ENCODE data around the gene SDC3.
"Not testable (repeated sequence)": the region's sequence is repeated elsewhere in the genome, so short reads cannot be mapped to it uniquely, and the experiment has no call there.

Gene SDC3

GRCh38 chr1:30872033-30872947 is 36.3 kb downstream of the SDC3 start:
- DNase-seq, result no peak

- DNase-seq, result no peak
These were observed 37.2 kb downstream of the SDC3 start for GRCh38 chr1:30871276-30871871.

DNA sequence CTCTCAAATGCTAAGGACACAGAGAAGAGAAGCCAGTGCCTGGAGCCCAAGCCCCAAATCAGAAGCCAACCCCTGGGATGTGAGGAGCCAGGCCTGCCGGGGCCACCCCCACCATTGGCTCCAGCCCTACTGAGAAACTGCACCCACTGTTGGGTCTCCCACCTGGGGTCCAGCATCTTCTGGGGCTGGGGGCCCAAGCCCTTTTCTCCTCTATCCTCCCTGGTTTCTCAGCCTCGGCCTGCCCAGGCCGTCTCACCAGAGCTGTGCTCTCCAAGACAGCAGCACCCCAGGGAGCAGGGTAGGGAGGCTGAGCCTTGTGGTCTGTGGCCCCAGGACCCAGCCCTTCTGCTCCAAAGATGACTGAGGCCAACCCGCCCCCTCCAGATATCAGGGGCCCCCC is 37.9 kb downstream of the SDC3 start:
- DNase-seq, result no peak

- DNase-seq, result no peak
These were observed 38.5 kb downstream of the SDC3 start for GRCh38 chr1:30870035-30870434.

GRCh38 chr1:30868833-30869435 is 39.6 kb downstream of the SDC3 start:
- DNase-seq, result no peak

DNA sequence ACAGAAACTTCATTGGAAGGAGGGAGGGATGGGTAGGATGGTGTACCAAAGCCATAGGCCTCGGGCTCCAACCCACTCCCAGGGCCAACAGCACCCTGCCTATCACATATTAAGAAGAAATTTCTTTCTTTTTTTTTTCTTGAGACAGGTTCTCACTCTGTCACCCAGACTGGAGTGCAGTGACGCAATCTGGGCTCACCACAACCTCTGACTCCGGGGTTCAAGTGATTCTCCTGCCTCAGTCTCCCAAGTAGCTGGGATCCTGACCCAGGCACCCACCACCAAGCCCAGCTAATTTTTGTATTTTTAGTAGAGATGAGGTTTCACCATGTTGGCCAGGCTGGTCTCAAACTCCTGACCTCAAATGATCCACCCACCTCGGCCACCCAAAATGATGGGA is 40.5 kb downstream of the SDC3 start:
- not testable (repeated sequence) for DNase-seq

GRCh38 chr1:30867537-30867936 is 41.0 kb downstream of the SDC3 start:
- DNase-seq, result no peak

DNA sequence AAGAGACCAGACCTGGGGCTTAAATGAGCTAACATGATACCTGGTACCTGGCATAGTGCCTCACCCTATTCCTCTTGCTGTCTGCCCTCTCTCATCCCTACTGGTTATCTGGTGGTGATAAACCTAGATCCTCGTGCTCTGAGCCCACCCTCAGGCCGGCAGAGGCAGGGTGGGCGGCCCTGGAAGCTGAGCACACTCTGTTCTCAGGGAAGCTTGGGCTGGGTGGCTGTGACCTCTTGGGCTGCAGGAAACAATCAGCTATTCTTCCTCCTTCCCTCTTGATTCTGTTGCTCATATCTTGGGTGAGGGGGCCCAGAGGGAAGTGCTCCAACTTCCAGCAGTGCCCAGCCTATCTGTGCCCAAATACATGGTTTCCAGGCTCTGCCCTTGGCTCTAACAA is 42.0 kb downstream of the SDC3 start:
- no peak for DNase-seq

GRCh38 chr1:30864681-30865080 is 43.9 kb downstream of the SDC3 start:
- no peak for DNase-seq

GRCh38 chr1:30863858-30864604 is 44.5 kb downstream of the SDC3 start:
- no peak for DNase-seq

GRCh38 chr1:30860320-30860652 is 48.3 kb downstream of the SDC3 start:
- no peak for DNase-seq

GRCh38 chr1:30857964-30858363 is 50.6 kb downstream of the SDC3 start:
- no peak for DNase-seq

DNA sequence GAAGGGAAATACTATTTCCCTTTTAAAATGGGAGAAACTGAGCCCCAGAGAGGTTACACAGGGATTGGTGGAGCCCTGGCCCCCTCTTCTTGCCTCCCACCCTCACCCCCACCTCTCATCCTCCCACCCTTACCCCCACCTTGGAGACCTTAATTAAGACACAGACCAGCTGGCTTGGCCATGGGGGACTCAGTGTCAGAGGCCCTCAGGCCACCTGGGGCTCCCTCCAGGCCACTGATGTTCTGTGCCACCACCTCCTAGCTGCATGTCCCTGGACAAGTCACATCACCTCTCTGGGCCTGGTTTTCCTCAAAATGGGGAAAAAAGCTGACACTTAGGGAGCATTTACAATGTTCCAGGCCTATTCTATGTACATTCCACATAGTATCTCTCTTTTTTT is 51.5 kb downstream of the SDC3 start:
- DNase-seq, result no peak

DNA sequence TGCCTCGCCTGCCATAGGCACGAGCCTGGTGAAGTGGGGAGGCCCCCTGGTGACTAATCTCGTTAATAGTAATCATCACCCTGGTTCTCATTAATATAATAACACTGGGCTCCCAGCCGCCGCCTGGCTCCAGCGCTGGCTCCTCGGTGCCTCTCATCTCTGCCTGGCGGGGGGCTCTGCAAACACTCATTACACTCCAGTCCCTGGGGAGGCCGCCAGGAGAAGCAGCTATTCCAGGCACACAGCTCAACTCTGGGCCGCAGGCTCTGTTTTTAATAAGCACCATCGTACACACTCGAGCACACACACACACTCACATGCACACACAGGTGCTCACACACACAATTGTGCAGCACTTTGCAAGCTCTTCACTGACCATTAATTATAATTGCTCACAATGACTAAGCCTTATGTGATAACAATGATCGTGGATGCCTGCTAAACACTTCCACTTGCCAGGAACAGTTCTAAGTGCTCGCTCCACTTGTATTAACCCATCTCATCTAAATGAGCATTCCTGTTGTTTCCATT is 52.2 kb downstream of the SDC3 start:
- no peak for DNase-seq

DNA sequence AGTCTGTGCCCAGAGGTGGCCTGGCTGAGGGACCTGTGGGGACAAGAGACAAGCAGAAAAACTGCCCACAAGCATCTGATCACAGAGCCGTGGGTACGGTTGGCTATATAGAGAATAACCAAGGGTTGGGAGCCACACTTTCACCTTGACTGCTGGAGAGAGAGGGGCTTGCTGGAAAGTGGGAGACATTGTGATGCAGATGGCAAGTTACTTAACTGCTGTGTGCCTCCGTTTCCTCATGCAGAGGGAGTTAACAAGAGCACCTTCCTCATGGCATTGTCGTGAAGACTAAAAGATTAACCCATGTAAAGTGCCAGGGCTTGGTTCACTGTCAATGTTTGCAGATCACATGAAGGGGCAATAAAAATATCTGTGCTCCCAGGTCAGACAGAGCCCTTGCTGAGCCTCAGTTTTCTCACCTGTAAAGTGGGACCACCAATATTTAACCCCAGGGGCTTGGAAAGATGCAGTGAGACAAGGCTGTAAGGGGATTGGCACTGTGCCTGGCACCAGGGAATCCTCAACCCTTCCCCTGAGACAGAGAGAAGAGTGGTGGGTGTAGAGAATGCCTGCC is 52.8 kb downstream of the SDC3 start:
- DNase-seq, result no peak

DNA sequence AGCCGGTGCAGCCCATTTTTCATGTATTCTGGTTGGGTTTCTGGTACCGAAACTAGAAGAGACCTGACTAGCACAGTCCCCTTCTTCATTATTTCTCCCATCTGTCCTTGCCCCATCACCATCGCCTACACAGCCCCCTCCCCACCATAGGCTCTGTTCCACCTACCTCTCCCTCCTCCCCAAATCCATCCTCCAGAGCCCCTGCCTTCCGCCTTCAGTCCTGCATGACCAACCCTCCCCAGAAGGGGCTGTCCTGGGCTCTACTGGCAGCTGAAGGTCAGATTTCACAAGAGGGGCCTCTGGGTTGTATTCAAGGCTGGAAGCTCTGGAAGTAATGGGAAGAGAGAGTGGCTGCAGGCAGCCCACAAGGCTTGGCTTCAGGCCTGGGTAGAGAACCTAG is 55.2 kb downstream of the SDC3 start:
- DNase-seq, result no peak

DNA sequence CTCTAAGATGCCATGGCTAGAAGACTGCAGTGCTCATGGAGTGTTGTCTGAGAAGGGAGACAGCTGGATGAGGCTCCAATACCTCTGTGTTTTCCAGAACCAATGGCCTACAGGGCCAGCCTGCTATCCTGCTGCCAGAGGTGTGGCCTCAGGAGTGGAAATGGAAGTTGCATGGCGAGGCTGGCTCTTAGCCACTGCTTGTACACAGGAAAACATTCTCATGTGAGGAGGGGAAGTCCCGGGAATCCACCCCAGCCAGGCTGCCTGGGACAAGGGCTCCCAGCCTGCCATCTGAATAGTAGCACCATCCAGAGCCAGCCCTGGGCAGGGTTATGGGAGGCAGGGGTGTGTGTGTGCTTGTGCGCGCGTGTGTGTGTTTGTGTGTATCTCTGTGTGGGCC is 56.5 kb downstream of the SDC3 start:
- DNase-seq, result no peak

GRCh38 chr1:30851286-30851685 is 57.3 kb downstream of the SDC3 start:
- DNase-seq, result no peak

- no peak for DNase-seq
These were observed 58.0 kb downstream of the SDC3 start for GRCh38 chr1:30850607-30851006.

- no peak for DNase-seq
These were observed 60.4 kb downstream of the SDC3 start for GRCh38 chr1:30848130-30848529.

- no peak for DNase-seq
These were observed 61.1 kb downstream of the SDC3 start for GRCh38 chr1:30847358-30847972.

DNA sequence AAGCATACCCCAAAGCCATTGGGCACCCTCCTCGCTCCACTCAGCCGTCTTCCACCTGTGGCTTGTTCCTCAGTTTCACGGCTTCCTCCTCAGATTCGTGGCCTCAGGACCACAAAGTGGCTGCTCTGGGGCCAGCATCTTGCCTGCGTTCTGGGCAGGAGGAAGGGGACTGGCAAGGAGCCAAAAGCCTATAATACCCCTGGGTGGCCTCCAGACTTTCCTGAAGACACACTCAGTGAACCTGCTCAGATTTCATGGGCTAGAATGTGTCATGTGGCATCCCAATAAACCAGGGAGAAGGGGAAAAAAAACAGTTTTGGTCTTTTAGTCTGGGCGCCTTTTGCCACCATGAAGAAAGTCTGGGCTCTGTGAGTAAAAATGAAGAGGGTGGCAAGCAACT is 62.0 kb downstream of the SDC3 start:
- no peak for DNase-seq

DNA sequence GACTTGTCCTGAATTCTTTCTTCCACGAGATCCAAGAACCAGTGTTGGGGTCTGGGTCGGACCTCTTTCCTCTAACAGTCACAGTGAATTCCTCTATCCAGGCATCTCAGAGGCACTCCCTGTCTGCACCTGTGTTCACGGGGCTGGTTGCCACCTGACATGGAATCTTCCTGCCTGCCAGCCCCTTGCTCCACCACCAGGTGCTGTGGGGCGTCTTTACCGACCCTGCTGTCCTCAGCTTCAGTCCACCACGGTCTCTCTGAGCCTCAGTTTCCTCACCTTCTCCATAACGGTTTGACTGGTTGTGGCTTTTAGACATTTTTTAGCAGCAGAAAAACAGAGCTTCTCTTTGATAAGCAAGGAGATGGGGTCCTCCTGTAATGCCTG is 62.7 kb downstream of the SDC3 start:
- no peak for DNase-seq
